Ovary (tissue), 3 donors: ENCODE data around the gene FAM170B.

Experiments used
- CTCF ChIP-seq, 3 donors: fragments of 450-650 bp in 2 of 3; fragments of 200-600 bp in 1 of 3; IDR thresholded peaks; one replicate each; pipeline versions ENCODE4 v1.5.1 to v1.8.0; 2016 to 2022; ENCODE audit warnings: antibody characterized with exemption in 3 of 3, mild to moderate bottlenecking in 1 of 3
- POLR2A ChIP-seq: fragments of 450-650 bp; IDR thresholded peaks from one replicate; pipeline ENCODE4 v1.6.1; 2017; ENCODE audit warnings: antibody characterized with exemption, mild to moderate bottlenecking, moderate library complexity
- donor health status: DM: no; HTN: no; CAD: no.

DNA sequence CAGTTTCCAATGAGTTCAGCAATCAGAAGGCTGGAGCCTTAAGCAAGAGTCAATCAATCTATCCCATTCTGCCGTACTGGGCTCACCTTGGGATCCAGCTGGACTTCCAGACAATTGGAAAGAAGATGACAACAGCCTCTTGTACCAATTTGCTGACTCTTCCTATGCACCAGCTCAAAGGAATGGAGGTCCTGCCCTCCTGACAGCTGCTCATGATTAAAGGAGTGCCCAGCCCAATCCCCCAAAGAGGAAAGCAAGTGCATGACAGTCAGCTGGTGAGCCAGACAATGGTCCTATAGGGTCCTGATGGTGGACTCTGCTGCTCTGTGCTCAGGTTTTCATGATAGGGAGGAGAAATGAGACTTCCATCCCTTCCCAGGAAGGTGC is 43.6 kb downstream of the FAM170B start:
- TF ChIP-seq CTCF (IDR thresholded peaks at IDR 0.05) (no peak), POLR2A (no peak)
